WTC11 (cell line): ENCODE data around the gene IMPDH1.

Source experiments
- CTCF ChIP-seq: fragments of 200-600 bp; IDR thresholded peaks from 2 replicates; pipeline ENCODE4 v1.8.0; 2022; ENCODE audit warnings: antibody characterized with exemption
- E2F1 ChIP-seq: sonication (generic); formaldehyde crosslinking; IDR thresholded peaks from 2 replicates; pipeline ENCODE4 v1.8.0; 2022; ENCODE audit warnings: mild to moderate bottlenecking, missing genetic modification reagents
- ETV6 ChIP-seq: sonication (generic); formaldehyde crosslinking; IDR thresholded peaks from 2 replicates; pipeline ENCODE4 v1.8.1; 2022; ENCODE audit warnings: mild to moderate bottlenecking, missing genetic modification reagents
- FOXJ3 ChIP-seq: sonication (generic); formaldehyde crosslinking; IDR thresholded peaks from 2 replicates; pipeline ENCODE4 v1.9.0; 2021; ENCODE audit warnings: missing genetic modification reagents, mild to moderate bottlenecking, borderline replicate concordance
- FOXK1 ChIP-seq: sonication (generic); formaldehyde crosslinking; IDR thresholded peaks from 2 replicates; pipeline ENCODE4 v1.8.0; 2022; ENCODE audit warnings: mild to moderate bottlenecking, moderate library complexity, missing genetic modification reagents
- HMGXB4 ChIP-seq: sonication (generic); formaldehyde crosslinking; IDR thresholded peaks from 2 replicates; pipeline ENCODE4 v1.8.1; 2023; ENCODE audit warnings: mild to moderate bottlenecking, moderate library complexity, missing genetic modification reagents
- KAT7 ChIP-seq: sonication (generic); formaldehyde crosslinking; IDR thresholded peaks from 2 replicates; pipeline ENCODE4 v1.8.1; 2023; ENCODE audit warnings: missing genetic modification reagents, mild to moderate bottlenecking, borderline replicate concordance
- NFYB ChIP-seq: sonication (generic); formaldehyde crosslinking; conservative IDR thresholded peaks from 2 replicates; pipeline ENCODE4 v1.8.0; 2022; ENCODE audit warnings: low read depth, missing genetic modification reagents
- TEAD4 ChIP-seq: sonication (generic); formaldehyde crosslinking; IDR thresholded peaks from 2 replicates; pipeline ENCODE4 v1.8.0; 2022; ENCODE audit warnings: mild to moderate bottlenecking, missing genetic modification reagents
- USF1 ChIP-seq: sonication (generic); formaldehyde crosslinking; IDR thresholded peaks from 2 replicates; pipeline ENCODE4 v1.8.0; 2022; ENCODE audit warnings: mild to moderate bottlenecking, missing genetic modification reagents
- ZBTB43 ChIP-seq: sonication (generic); formaldehyde crosslinking; IDR thresholded peaks from 2 replicates; pipeline ENCODE4 v1.8.1; 2023; ENCODE audit warnings: mild to moderate bottlenecking, missing genetic modification reagents
- TF ChIP-seq, protein P1 (sequence below): sonication (generic); formaldehyde crosslinking; IDR thresholded peaks from 2 replicates; pipeline ENCODE4 v1.8.1; 2022; ENCODE audit warnings: low read depth, mild to moderate bottlenecking, moderate library complexity, missing genetic modification reagents, borderline replicate concordance
- TF ChIP-seq, protein P2 (sequence below): fragments of 250-450 bp; sonication (Bioruptor Pico); IDR thresholded peaks from 2 replicates; pipeline ENCODE4 v1.9.0; 2021; ENCODE audit warnings: moderate library complexity, mild to moderate bottlenecking, inconsistent platforms, borderline replicate concordance
- TF ChIP-seq, protein P3 (sequence below): sonication (generic); formaldehyde crosslinking; IDR thresholded peaks from 2 replicates; pipeline ENCODE4 v1.8.0; 2022; ENCODE audit warnings: mild to moderate bottlenecking, missing genetic modification reagents

GRCh38 chr7:128405471-128406313, 4.1 kb downstream of the IMPDH1 start:
- TF ChIP-seq CTCF: no peak
- TF ChIP-seq FOXK1: no peak
- no peak for TF ChIP-seq TEAD4
- TF ChIP-seq, protein P1, sequence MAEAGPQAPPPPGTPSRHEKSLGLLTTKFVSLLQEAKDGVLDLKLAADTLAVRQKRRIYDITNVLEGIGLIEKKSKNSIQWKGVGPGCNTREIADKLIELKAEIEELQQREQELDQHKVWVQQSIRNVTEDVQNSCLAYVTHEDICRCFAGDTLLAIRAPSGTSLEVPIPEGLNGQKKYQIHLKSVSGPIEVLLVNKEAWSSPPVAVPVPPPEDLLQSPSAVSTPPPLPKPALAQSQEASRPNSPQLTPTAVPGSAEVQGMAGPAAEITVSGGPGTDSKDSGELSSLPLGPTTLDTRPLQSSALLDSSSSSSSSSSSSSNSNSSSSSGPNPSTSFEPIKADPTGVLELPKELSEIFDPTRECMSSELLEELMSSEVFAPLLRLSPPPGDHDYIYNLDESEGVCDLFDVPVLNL (CRISPR knock-in tag): no peak
- no peak for TF ChIP-seq E2F1
- TF ChIP-seq HMGXB4 (CRISPR knock-in tag): no peak
- TF ChIP-seq USF1 (CRISPR knock-in tag): no peak
- peak; percentile 77 for TF ChIP-seq ETV6 (CRISPR knock-in tag)
- TF ChIP-seq, protein P2, sequence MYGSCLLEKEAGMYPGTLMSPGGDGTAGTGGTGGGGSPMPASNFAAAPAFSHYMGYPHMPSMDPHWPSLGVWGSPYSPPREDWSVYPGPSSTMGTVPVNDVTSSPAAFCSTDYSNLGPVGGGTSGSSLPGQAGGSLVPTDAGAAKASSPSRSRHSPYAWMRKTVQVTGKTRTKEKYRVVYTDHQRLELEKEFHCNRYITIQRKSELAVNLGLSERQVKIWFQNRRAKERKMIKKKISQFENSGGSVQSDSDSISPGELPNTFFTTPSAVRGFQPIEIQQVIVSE (CRISPR knock-in tag): no peak
- no peak for TF ChIP-seq KAT7 (CRISPR knock-in tag)
- TF ChIP-seq ZBTB43 (CRISPR knock-in tag): no peak
- TF ChIP-seq, protein P3, sequence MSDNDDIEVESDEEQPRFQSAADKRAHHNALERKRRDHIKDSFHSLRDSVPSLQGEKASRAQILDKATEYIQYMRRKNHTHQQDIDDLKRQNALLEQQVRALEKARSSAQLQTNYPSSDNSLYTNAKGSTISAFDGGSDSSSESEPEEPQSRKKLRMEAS (CRISPR knock-in tag): peak; percentile 77
- TF ChIP-seq NFYB: no peak
- TF ChIP-seq FOXJ3 (CRISPR knock-in tag): no peak
